HG03354 (cell line): ENCODE data around the gene KTN1.

ENCODE experiments used
- ATAC-seq: cut with Tn5 transposase; IDR thresholded peaks from one replicate; pipeline ENCODE4 v1.9.1; 2021; ENCODE audit warnings: mild to moderate bottlenecking; ENCODE audit not compliant: unreplicated experiment, poor library complexity, severe bottlenecking

Gene KTN1

GRCh38 chr14:55571125-55571889 is 8.7 kb upstream of the KTN1 start:
- peak; percentile 62 for ATAC-seq

GRCh38 chr14:55572578-55572977 is 7.4 kb upstream of the KTN1 start:
- no peak for ATAC-seq

GRCh38 chr14:55574988-55575387 is 5.0 kb upstream of the KTN1 start:
- ATAC-seq: no peak

DNA sequence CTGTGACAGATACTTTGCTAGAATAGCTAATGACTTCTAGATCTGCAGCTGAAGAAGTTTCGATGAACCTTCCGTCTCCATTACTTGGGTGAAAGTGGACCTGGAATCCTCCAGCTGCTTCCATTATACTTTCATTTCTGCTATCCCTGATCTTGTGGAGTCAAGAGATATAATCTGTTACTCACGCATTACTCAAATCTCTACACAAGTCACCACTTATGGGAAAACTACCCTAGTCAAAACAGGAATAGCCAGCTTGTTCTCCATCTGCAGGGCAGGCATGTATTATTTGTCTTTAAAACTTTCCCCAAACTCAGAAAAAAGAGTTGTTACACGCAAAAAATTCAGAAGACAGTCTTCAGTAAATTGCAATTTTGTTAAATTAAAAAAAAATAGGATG is 2.8 kb upstream of the KTN1 start:
- no peak for ATAC-seq

DNA sequence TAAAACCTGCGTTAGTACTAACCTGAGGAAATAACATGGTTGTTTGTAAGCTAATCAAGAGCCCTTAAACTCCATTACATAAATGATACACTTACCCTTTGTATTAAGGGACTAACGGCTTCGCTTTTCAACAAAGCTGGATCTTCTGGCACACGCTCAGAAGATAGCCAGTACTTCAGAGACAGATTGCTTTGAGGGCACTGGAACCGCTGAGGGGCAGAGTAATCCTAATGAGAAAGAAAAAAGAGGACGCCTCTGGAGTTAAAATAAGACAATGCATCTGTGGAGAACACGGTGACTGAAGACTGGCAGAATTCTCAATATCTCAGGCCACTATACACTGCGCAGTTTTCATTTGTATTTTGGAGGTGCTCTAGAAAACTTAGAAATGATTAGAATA is 1.5 kb upstream of the KTN1 start:
- ATAC-seq: no peak

DNA sequence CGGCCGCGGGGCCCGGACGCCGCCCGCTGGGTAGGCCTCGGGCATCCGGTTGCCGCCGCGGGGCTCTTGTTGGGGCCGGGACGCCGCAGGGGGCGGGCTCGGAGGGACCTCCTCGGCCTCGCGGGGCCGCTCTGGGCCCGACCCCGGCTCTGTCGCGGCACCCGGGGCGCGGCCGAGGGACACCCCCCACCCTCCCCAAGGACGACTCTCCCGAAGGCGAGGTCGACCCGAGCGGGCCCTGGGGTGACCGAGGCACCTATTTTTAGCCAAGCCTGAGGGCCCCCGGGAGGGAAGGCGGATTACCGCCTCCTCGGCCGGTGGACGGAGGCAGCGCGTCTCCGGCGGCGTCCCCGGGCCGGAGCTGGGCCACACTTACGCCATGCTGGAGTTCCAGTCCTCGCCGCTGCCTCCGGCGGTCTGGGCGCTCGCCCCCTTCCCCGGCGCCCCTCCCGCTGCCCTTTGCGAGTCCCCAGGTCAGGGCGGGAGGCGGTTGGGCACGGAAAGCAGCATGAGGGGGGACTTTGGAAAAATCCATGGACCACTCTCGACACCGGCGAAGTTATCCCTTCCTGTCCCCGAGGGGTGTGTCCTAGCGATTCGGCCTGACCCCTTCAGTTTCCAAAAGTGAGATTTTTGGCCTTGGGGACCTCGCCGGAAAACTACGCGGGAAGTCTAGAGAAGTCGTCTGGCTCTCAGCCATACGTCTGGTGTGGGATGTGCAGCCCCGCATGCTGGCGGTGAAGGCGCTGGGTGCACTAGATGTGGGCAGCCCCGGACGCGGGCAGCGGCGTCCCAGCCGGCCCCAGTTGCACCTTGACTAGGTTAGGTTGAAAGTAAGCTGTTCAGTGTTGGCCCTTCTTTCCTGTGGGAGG is 699 bp downstream of the KTN1 start:
- ATAC-seq: peak; percentile 61

DNA sequence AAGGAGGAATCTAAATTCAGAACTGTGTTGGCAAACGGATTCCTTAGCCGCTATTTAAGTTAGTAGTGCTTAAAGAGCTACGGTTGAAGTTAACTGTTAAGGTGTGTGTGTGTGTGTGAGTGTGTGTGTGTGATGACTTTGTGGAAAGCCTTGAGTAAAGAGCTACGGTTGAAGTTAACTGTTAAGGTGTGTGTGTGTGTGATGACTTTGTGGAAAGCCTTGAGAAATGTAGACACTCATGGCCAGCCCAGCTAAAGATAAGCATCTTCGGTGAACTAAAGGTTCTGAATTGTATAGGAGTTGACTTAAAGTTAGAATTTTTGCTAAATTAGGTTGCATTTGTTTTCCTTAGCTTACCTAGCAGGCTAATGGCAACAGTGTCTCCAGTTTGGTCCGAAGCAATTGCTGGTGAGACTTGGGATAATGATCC is 1.4 kb downstream of the KTN1 start:
- ATAC-seq: no peak

DNA sequence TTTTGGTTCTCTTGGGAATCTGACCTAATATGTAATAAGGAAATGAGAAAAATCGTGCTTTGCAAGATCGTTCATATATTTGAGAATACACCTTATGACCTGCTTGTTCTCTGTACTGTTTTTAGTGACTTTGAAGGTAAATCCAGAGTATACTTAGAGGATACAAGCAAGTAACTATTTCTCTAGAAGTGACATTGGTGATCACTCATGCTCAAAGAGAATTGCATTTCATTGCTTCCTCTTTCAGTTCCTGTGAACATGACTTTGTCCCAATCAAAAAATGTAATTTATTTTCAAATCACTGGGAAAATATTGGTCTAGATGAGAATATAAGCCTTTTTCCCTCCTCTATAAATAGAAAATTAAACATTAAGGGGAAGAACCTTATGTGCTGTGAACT is 2.7 kb downstream of the KTN1 start:
- no peak for ATAC-seq

GRCh38 chr14:55583942-55584468 is 4.0 kb downstream of the KTN1 start:
- no peak for ATAC-seq

GRCh38 chr14:55585854-55586253 is 5.8 kb downstream of the KTN1 start:
- no peak for ATAC-seq

DNA sequence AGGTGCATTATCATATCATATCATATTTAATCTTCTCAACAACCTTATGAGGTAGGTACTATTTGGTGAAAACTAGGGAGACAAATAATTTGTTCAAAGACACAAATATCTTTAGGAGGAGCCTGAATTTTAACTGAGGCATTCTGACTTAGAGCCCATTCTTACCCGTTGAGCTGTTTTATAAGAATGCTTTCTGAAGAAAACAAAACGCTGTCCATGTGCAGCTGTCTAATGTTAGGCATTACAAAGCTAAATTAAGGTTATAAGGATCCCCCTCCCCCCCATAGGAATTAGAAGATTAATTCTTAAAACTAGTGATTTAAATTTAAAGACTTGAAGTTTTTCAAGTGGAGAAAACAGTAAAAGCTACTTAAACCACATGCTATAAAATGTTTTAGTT is 6.4 kb downstream of the KTN1 start:
- no peak for ATAC-seq

- ATAC-seq: no peak
These were observed 7.8 kb downstream of the KTN1 start for GRCh38 chr14:55587847-55588246.

DNA sequence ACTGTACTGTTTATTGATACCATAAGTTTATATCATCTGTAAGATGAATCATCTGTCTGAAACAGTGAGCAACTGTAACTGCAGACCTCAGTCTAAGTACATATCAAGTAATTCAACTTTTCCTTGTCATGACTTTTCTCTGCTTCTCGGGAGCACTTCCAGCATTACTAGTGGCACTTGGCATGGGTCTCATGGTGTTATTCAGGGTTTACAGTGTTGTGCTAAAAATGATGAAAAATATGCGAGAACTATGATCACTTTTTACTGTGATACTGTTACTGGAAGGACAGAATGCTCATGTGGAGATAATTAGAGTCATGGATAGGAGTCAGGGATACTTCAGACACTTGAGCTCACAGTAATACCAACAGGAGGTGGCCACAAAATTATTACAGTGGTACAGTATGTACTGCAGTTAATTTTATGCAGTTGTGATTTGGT is 8.3 kb downstream of the KTN1 start:
- ATAC-seq: no peak

DNA sequence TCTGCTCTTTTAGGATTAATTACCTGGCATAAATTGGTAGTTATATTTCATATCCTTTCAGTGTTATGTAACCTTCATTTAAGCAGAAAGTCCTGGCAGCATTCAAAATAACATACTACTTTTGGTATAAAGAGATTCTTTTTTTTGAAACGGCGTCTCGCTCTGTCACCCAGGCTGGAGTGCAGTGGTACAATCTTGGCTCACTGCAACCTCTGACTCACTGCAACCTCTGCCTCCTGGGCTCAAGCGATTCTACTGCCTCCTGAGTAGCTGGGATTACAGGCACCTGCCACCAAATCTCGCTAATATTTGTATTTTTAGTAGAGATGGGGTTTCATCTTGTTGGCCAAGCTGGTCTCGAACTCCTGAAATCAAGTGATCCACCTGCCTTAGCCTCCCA is 9.2 kb downstream of the KTN1 start:
- ATAC-seq: no peak

- ATAC-seq: no peak
These were observed 12.4 kb downstream of the KTN1 start for GRCh38 chr14:55592436-55592835.

GRCh38 chr14:55593698-55594097 is 13.7 kb downstream of the KTN1 start:
- ATAC-seq: no peak

DNA sequence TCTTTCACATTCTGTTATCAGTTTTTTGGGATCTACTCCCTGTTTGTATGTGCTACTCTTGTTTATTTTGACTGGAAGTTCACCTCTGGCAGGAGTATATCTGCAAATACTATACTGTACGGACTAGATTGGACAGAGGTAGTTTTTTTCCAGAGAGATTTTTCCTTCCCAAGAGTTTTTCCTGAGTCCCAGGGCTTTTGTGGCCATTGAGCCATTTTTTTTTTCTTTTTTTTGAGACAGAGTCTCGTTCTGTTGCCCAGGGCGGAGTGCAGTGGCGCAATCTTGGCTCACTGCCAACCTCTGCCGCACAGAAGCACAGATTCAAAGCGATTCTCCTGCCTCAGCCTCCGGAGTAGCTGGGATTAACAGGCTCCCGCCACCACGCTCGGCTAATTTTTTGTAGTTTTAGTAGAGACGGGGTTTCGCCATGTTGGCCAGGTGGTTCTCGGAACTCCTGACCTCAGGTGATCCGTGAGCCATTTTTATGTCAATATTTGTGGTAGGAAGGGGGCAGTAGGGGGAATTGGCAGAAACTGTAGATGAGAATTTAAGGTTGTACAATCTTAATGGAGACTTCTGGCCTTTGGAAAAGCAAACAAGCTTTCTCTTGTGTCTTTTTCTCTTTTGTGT is 19.4 kb downstream of the KTN1 start:
- ATAC-seq: no peak

DNA sequence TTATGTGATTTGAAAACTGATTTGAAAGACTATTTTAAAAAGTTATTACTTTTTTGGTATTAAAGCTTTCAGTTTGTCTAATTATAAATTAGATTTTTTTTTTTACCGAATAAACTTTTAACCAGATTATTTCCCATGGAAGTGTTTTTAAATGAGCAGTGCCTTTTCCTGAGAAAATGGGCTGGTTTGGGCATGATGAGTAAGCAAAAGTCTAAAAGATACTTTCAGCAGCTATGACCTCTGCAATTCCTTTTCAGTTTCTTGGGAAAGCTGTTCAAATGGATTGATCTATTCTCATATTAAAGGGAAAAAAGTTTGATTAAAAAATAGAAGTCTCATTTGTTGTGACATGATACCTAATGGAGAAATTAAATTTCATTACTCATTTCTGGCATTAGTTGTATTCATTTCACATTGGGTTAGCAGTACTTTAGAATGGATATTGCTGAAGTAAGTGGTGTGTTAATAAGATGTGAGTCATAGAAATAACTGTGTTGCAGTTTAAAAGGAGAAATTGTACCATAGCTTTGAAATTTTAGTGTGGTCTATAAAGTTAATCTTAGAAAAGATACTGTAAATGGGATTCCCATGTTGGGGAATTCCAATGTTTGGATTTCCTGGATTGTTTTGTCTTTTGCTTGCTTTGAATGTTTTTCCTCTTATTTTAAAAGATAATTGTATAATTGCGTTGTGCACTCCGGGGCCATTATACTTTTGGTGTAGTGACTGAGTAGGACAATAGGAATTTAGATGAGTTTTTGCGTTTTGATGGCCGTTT is 21.0 kb downstream of the KTN1 start:
- no peak for ATAC-seq

DNA sequence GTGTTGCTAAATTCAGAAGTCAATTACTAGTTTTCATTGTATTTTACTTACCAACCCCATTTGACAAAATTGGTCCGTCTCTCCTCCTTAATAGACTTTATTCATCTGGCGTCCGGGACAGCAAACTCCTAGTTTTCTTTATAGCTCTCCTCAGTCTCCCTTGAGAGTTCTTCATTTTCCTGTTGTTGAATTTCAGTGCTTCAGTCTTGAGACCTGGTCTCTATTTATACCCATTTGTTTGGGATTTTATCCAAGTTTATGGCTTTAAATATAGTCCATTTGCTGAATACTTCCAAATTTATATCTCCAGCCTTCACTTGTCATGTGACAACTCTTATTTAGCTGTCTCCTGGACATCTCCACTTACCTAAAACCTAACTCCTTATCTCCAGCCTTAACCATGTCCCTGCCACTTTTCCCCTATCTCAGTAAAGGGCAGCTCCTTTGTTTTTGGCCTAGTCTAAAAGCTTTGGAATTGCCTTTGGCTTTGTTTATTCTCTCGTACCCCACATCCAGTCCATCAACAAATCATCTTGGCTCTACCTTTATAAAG is 23.5 kb downstream of the KTN1 start:
- no peak for ATAC-seq
